OCI-LY3 (cell line): Measurements from ENCODE around the gene ZNF587.

Source experiments
- H2AFZ ChIP-seq: fragments of 200-600, 300-600 bp; shearing (Covaris generic); 2 replicates; pipeline ENCODE4 v1.6.0; 2014; ENCODE audit warnings: antibody characterized with exemption, low read depth, low read length
- H3K27ac ChIP-seq: fragments of 200-600, 300-600 bp; sonication (generic); 2 replicates; pipeline ENCODE4 v1.5.1; 2014; ENCODE audit warnings: mild to moderate bottlenecking, low read length, moderate library complexity, mixed read lengths
- H3K27me3 ChIP-seq: fragments of 200-600, 300-600 bp; sonication (generic); 2 replicates; pipeline ENCODE4 v1.6.1; 2014; ENCODE audit warnings: low read depth, low read length, mixed read lengths
- H3K36me3 ChIP-seq: fragments of 200-600, 300-600 bp; sonication (generic); replicated peaks from 2 replicates; pipeline ENCODE3; 2014; ENCODE audit warnings: low read depth, low read length, mixed read lengths
- H3K4me1 ChIP-seq: fragments of 300-600, 200-600 bp; sonication (generic); 2 replicates; pipeline ENCODE4 v1.6.1; 2014; ENCODE audit warnings: low read length, mixed read lengths
- H3K4me2 ChIP-seq: fragments of 200-600, 300-600 bp; sonication (generic); 2 replicates; pipeline ENCODE4 v1.6.1; 2014; ENCODE audit warnings: low read length, mixed read lengths
- H3K4me3 ChIP-seq: fragments of 300-600, 200-600 bp; sonication (generic); 2 replicates; pipeline ENCODE4 v1.5.1; 2014; ENCODE audit warnings: antibody characterized with exemption, mild to moderate bottlenecking, low read length, moderate library complexity
- H3K79me2 ChIP-seq: fragments of 300-600, 200-600 bp; shearing (Covaris generic); 2 replicates; pipeline ENCODE4 v1.6.1; 2014; ENCODE audit warnings: mild to moderate bottlenecking, low read length, mixed read lengths
- H3K9ac ChIP-seq: fragments of 300-600, 200-600 bp; shearing (Covaris generic); 2 replicates; pipeline ENCODE4 v1.6.0; 2014; ENCODE audit warnings: mild to moderate bottlenecking, low read length, moderate library complexity
- H3K9me3 ChIP-seq: fragments of 200-600, 300-600 bp; shearing (Covaris generic); 2 replicates; pipeline ENCODE4 v1.6.1; 2014; ENCODE audit warnings: low read length, mixed read lengths; ENCODE audit not compliant: insufficient read depth
- H4K20me1 ChIP-seq: fragments of 200-600, 300-600 bp; sonication (generic); 2 replicates; pipeline ENCODE4 v1.6.1; 2016; ENCODE audit warnings: low read length, mixed read lengths; ENCODE audit not compliant: insufficient read depth
- EZH2phosphoT487 ChIP-seq: fragments of 200-600 bp; shearing (Covaris generic); IDR thresholded peaks from 2 replicates; pipeline ENCODE4 v1.6.1; 2018; ENCODE audit warnings: antibody characterized with exemption, mixed run types, low read depth
- TF ChIP-seq, protein P1 (sequence below): fragments of 200-600, 300-600 bp; sonication (generic); IDR thresholded peaks from 2 replicates; pipeline ENCODE4 v1.5.1; 2014; ENCODE audit warnings: antibody characterized with exemption, low read length, low read depth

The ZNF587 gene

DNA sequence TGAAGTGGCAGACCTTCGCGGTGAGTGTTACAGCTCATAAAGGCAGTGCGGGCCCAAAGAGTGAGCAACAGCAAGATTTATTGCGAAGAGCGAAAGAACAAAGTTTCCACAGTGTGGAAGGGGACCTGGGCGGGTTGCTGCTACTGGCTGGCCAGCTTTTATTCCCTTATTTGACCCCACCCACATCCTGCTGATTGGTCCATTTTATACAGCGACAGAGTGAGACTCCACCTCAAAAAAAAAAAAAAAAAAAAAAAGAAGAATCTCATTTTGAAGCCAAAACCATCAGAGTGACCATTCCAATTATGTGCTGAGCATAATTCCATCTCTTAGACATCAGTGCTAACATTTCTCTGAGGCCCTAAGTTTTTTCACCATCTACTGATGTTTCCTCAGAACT lies 33.0 kb upstream of the ZNF587 start:
- peaks cover 9% of the 10 kb centered on the region for H3K36me3 ChIP-seq
- H3K27me3 ChIP-seq, result no peaks in the 10 kb centered on the region
- no peak overlapping the region for H2AFZ ChIP-seq
- no peak overlapping the region for H3K9ac ChIP-seq
- H4K20me1 ChIP-seq, result 0 out of 2 replicates have a peak, but pooled peaks cover 4% of the 10 kb centered on the region
- TF ChIP-seq, protein P1, sequence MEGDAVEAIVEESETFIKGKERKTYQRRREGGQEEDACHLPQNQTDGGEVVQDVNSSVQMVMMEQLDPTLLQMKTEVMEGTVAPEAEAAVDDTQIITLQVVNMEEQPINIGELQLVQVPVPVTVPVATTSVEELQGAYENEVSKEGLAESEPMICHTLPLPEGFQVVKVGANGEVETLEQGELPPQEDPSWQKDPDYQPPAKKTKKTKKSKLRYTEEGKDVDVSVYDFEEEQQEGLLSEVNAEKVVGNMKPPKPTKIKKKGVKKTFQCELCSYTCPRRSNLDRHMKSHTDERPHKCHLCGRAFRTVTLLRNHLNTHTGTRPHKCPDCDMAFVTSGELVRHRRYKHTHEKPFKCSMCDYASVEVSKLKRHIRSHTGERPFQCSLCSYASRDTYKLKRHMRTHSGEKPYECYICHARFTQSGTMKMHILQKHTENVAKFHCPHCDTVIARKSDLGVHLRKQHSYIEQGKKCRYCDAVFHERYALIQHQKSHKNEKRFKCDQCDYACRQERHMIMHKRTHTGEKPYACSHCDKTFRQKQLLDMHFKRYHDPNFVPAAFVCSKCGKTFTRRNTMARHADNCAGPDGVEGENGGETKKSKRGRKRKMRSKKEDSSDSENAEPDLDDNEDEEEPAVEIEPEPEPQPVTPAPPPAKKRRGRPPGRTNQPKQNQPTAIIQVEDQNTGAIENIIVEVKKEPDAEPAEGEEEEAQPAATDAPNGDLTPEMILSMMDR, result no peak
- H3K9me3 ChIP-seq, result no peaks in the 10 kb centered on the region
- H3K27ac ChIP-seq, result no peak overlapping the region
- H3K4me3 ChIP-seq, result no peak overlapping the region
- H3K4me1 ChIP-seq, result peaks cover 24% of the 10 kb centered on the region
- H3K4me2 ChIP-seq, result no peak overlapping the region
- peaks cover 59% of the 10 kb centered on the region for H3K79me2 ChIP-seq

DNA sequence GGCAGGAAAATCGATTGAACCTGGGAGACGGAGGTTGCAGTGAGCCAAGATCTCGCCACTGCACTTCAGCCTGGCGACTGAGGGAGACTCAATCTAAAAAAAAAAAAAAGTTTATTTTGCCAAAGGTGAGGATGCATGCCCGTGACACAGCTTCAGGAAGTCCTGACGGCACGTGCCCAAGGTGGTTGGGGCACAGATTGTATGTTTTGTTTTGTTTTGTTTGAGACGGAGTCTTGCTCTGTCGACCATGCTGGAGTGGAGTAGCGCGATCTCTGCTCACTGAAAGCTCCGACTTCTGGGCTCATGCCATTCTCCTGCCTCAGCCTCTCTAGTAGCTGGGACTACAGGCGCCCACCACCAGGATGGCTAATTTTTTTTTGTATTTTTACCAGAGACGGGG lies 31.7 kb upstream of the ZNF587 start:
- no peak overlapping the region for H3K4me2 ChIP-seq
- peaks cover under 1% of the 10 kb centered on the region for H3K36me3 ChIP-seq
- H3K27ac ChIP-seq, result no peak overlapping the region
- TF ChIP-seq, protein P1, result no peak
- no peak overlapping the region for H2AFZ ChIP-seq
- peaks cover 3% of the 10 kb centered on the region; the same call in 1 of the 2 replicates for H4K20me1 ChIP-seq
- no peaks in the 10 kb centered on the region for H3K9me3 ChIP-seq
- no peak overlapping the region for H3K4me3 ChIP-seq
- H3K79me2 ChIP-seq, result peaks cover 62% of the 10 kb centered on the region
- H3K4me1 ChIP-seq, result peaks cover 32% of the 10 kb centered on the region
- H3K9ac ChIP-seq, result no peak overlapping the region
- H3K27me3 ChIP-seq, result no peaks in the 10 kb centered on the region

DNA sequence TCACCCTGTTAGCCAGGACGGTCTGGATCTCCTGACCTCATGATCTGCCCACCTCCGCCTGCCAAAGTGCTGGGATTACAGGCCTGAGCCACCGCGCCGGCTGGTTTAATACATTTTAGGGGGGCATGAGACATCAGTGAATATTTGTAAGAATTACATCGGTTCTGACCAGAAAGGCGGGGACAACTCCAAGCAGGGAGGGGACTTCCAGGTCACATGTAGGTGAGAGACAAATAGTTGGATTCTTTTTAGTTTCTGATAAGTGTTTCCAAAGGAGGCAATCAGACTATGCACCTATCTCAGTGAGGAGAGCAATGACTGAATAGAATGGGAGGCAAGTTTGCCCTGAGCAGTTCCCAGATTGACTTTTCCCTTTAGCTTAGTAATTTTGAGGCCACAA lies 31.3 kb upstream of the ZNF587 start:
- Histone ChIP-seq H3K79me2 (peaks cover 66% of the 10 kb centered on the region), H2AFZ (no peak overlapping the region), H3K4me1 (peaks cover 36% of the 10 kb centered on the region), H3K9ac (peak overlapping the region; percentile 89; the same call in 1 of the 2 replicates), H4K20me1 (peaks cover 6% of the 10 kb centered on the region), H3K36me3 (no peaks in the 10 kb centered on the region), H3K9me3 (no peaks in the 10 kb centered on the region), H3K27ac (peak overlapping the region; percentile 73; the same call in 1 of the 2 replicates), H3K4me3 (peak overlapping the region; percentile 78), H3K4me2 (peak overlapping the region; percentile 69), H3K27me3 (no peaks in the 10 kb centered on the region)
- TF ChIP-seq, protein P1, result no peak
- no peak for TF ChIP-seq EZH2phosphoT487

DNA sequence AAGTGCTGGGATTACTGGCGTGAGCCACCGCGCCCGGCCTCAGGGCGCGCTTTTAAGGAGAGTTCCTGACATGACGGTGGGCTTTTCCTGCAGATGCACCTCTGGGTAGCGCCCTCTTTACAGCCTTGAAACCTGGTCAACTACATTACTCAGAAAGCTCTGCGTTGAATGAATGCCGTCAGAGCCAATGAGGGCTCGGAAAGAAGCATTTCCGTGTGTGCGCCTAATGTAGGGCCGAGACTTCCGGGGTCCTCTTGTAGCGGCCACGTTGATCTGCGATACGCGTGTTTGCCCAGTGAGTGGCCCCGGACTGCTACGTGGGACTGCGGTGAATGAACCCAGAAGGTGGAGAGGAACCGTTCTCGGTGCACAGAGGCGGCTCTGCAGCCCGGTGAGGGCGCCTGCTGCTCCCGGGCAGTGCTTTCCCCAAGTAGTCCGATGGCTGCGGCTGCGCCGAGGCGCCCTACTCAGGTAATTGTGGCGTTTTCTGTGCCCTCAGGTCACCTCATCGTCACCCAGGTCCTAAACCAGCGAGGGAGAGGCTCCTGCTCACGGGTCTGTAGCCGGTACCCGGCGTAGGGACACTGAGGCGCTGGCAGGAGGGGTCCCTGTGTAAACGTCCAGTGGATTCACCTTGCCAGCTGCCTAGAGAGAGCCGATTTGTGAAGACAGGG lies 30.0 kb upstream of the ZNF587 start:
- peak overlapping the region; percentile 73 for H3K27ac ChIP-seq
- H3K79me2 ChIP-seq, result peaks cover 66% of the 10 kb centered on the region
- peak overlapping the region; percentile 78 for H3K4me3 ChIP-seq
- peaks cover 18% of the 10 kb centered on the region for H4K20me1 ChIP-seq
- no peak overlapping the region; the same call in 1 of the 2 replicates for H2AFZ ChIP-seq
- no peaks in the 10 kb centered on the region for H3K36me3 ChIP-seq
- H3K4me1 ChIP-seq, result peaks cover 45% of the 10 kb centered on the region
- peak overlapping the region; percentile 89 for H3K9ac ChIP-seq
- no peaks in the 10 kb centered on the region for H3K27me3 ChIP-seq
- peak overlapping the region; percentile 69 for H3K4me2 ChIP-seq
- TF ChIP-seq EZH2phosphoT487, result no peak
- TF ChIP-seq, protein P1, result peak; percentile 33
- no peaks in the 10 kb centered on the region for H3K9me3 ChIP-seq
